ENCODE data around the gene BORCS6. TPM values are rescaled to one million over a fixed set of nuclear protein-coding genes. Genes with fewer than 3 reads are reported as not detected.

The BORCS6 gene
- total and polyA plus RNA-seq, 2 of the 13 experiments (the other 11 are each of a cell fraction or from before 2014, with no cell fraction given) = 2.0 to 5.1 TPM

- TF ChIP-seq ZNF644 (CRISPR knock-in tag; IDR thresholded peaks at IDR 0.05; ENCODE audit: low read depth) (no peak), IKZF1 (IDR thresholded peaks at IDR 0.05) (no peak), HNRNPUL1 (IDR thresholded peaks at IDR 0.05; ENCODE audit: low read depth, low read length) (no peak), ATF5 (CRISPR knock-in tag; IDR thresholded peaks at IDR 0.05; ENCODE audit: low read depth) (no peak), MAFG (CRISPR knock-in tag; IDR thresholded peaks at IDR 0.05) (no peak), ZNF670 (CRISPR knock-in tag; IDR thresholded peaks at IDR 0.05; ENCODE audit: borderline replicate concordance) (peak; percentile 69; the same call in 1 of the 2 replicates), AKNA (CRISPR knock-in tag; IDR thresholded peaks at IDR 0.05; ENCODE audit: borderline replicate concordance) (no peak), HOXA7 (CRISPR knock-in tag; IDR thresholded peaks at IDR 0.05) (no peak), XBP1 (CRISPR knock-in tag; IDR thresholded peaks at IDR 0.05) (no peak), DDIT3 (CRISPR knock-in tag; IDR thresholded peaks at IDR 0.05) (no peak), PHF20 (CRISPR knock-in tag; IDR thresholded peaks at IDR 0.05) (no peak), ZNF44 (CRISPR knock-in tag; IDR thresholded peaks at IDR 0.05) (no peak), FIP1L1 (IDR thresholded peaks at IDR 0.05; ENCODE audit: borderline replicate concordance, insufficient read depth, low read depth, low read length) (no peak), ATF3 (CRISPR knock-in tag; IDR thresholded peaks at IDR 0.05) (no peak), NCOA5 (CRISPR knock-in tag; IDR thresholded peaks at IDR 0.05) (no peak), ETV5 (CRISPR knock-in tag; IDR thresholded peaks at IDR 0.05; ENCODE audit: borderline replicate concordance) (no peak), POLR2G (IDR thresholded peaks at IDR 0.05; ENCODE audit: low read depth, low read length) (no peak), MXD3 (CRISPR knock-in tag; IDR thresholded peaks at IDR 0.05) (no peak), ZBTB42 (CRISPR knock-in tag; IDR thresholded peaks at IDR 0.05) (no peak), ZNF180 (CRISPR knock-in tag; IDR thresholded peaks at IDR 0.05; ENCODE audit: borderline replicate concordance, low read depth) (no peak), ZNF10 (CRISPR knock-in tag; IDR thresholded peaks at IDR 0.05; ENCODE audit: borderline replicate concordance, low read depth) (no peak), TRIM22 (IDR thresholded peaks at IDR 0.05) (no peak), ZNF207 (IDR thresholded peaks at IDR 0.05; ENCODE audit: borderline replicate concordance) (no peak)
Observed at GRCh38 chr17:8210761-8211458, 20.9 kb upstream of the BORCS6 start (continued).

All from HepG2 (cell line).